KOPT-K1 (cell line): ENCODE results near the gene PGC.
A peak's percentile ranks its signal among the peaks of the same experiment; 100 is the strongest.

Source experiments
- H3K27ac ChIP-seq: fragments of 200-600 bp; sonication (generic); 2 replicates; pipeline ENCODE4 v1.5.1; 2016; ENCODE audit warnings: antibody characterized with exemption, mild to moderate bottlenecking, low read depth, low read length; ENCODE audit not compliant: poor library complexity, severe bottlenecking
- H3K36me3 ChIP-seq: fragments of 200-600 bp; sonication (generic); 2 replicates; pipeline ENCODE4 v1.5.1; 2017; ENCODE audit warnings: antibody characterized with exemption, mild to moderate bottlenecking, low read length, moderate library complexity; ENCODE audit not compliant: insufficient read depth
- H3K9me3 ChIP-seq: fragments of 200-600 bp; sonication (generic); 2 replicates; pipeline ENCODE4 v1.5.1; 2017; ENCODE audit warnings: antibody characterized with exemption, low read length, mild to moderate bottlenecking; ENCODE audit not compliant: insufficient read depth, poor library complexity, severe bottlenecking

The PGC gene

DNA sequence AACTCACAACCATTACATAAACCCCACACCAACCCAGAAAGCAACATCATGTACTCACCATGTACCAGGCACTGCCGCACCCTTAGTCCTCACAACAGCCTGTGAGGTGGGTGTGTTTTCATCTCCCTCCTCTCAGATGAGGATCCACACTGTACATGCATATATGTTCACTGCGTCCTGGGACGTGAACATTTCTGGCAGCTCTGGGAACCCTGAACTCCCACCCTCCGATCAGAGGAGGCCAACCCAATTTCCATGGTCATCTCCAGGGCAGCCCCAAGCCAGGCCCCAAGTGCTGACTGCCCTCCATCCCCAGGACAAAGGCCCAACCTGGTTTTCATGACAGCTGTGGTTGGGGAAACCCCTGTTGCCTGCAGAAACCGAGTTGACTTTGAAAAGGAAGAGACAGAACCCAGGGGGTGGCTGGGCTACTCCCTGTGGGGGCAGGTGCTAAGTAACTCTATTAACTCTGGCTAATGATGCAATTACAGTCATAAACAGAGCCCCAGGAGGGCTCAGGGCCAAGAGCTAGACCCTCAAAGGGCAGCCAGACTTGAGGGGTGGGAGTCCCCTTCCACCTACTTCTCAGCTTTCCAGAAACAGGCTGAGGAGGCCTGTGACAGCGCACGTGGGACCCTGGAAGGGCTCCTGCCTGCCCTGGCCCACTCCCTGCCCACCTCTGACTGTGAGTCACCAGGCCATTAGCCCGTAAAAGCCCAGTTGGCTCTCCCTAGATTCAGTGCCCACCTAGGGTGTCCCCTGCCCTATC is 14.4 kb downstream of the PGC start:
- peak overlapping the region; percentile 49 for H3K27ac ChIP-seq

GRCh38 chr6:41732149-41732548 is 15.0 kb downstream of the PGC start:
- H3K9me3 ChIP-seq: no peaks in the 10 kb centered on the region
- no peaks in the 10 kb centered on the region for H3K36me3 ChIP-seq
- H3K27ac ChIP-seq: no peak overlapping the region

More for the DNA sequence above, 14.4 kb downstream of the PGC start:
- no peaks in the 10 kb centered on the region for H3K36me3 ChIP-seq
- no peaks in the 10 kb centered on the region for H3K9me3 ChIP-seq

DNA sequence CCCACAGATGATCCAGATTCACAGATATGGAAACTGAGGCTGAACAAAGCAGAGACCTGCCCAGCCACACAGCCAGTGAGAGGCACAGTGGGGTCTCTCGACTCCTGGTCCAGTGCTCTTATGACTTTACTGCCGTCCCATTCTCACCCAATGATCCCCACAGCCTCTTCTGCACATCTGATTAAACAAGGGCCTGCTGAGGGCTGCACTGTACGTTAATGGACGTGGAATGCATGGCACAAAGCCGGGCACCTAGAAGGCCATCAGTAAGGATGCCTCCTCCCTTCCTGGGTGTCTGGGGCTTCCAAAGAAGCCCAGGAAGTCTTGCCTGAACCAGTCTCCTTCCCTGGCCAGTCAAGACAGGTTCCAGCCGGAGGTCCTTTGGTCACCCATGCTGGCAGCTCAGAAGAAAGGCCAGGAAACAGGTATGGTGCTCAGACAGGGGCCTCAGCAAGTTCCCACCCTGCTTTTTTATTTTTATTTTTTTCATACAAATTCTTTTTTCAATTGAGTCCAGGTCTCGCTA is 15.6 kb downstream of the PGC start:
- H3K9me3 ChIP-seq: no peaks in the 10 kb centered on the region
- no peak overlapping the region for H3K27ac ChIP-seq
- H3K36me3 ChIP-seq: no peaks in the 10 kb centered on the region

GRCh38 chr6:41730531-41731436 is 16.4 kb downstream of the PGC start:
- Histone ChIP-seq H3K9me3 (no peaks in the 10 kb centered on the region), H3K27ac (no peak overlapping the region), H3K36me3 (no peaks in the 10 kb centered on the region)

- Histone ChIP-seq H3K27ac (no peak overlapping the region), H3K36me3 (no peaks in the 10 kb centered on the region)
Observed at GRCh38 chr6:41729624-41730023, 17.6 kb downstream of the PGC start.

GRCh38 chr6:41728954-41729353 is 18.2 kb downstream of the PGC start:
- no peaks in the 10 kb centered on the region for H3K36me3 ChIP-seq
- no peaks in the 10 kb centered on the region for H3K9me3 ChIP-seq
- no peak overlapping the region for H3K27ac ChIP-seq

More at GRCh38 chr6:41729624-41730023, 17.6 kb downstream of the PGC start:
- no peaks in the 10 kb centered on the region for H3K9me3 ChIP-seq

DNA sequence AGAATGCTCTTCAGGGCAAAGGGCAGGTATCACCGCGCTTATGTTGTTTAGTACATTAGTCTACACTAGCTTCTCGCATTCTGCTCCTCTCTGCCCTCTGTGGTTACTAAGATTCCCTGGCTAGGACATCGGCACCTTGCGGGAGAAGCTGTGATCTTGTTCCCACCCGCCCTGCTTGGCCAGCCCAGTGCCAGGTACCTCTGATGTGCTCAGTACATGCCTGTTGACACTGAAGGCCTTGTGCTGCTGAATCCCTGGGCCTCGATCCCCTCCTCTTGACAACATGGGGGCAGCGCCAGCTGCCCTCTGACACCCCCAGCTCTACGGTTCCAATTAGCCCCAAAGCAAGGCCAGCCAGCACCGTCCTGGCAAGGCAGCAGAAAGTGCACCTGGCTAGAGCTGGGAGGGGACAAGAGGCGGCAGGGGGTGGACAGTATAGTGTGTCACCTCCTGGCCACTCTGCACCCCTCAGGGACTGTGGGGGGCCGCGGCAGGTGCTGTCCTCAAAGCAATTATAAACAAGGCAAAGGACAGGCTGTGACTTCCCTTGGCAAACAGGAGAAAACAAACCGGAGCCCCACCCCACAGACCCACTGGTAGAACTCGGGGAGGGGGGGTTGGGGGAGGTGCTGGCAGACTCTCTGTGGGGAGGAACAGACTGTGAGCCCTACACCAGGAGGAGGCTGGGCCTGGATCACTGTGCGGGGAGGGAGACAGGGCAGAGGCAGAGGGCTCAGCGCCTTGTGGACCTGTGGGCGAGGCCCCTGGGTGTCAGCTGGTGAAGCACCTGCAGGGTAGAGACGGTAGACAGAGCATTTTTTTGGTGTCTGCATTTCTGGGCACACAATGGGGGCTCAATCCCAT is 18.9 kb downstream of the PGC start:
- Histone ChIP-seq H3K27ac (peak overlapping the region; percentile 6), H3K36me3 (no peaks in the 10 kb centered on the region), H3K9me3 (no peaks in the 10 kb centered on the region)

DNA sequence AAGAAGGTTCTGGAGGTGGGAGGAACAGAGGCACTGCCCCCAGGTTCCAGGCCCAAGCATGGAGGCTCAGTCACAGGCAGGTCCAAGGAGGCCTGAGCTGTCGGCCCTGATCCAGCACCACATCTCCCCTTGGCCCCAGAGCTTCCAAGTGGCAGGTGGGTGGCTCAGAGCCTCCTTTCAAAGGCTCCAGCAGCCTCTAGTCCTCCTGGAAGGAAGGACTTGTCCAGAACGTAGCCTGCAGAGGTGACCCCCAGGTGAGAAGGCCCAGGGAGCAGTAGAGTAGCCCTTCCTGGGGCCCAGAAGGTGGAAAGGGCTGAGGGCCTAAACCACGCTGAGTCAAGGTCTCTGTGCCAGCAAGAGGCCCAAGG is 19.5 kb downstream of the PGC start:
- H3K27ac ChIP-seq: no peak overlapping the region
- H3K9me3 ChIP-seq: no peaks in the 10 kb centered on the region
- H3K36me3 ChIP-seq: no peaks in the 10 kb centered on the region

- Histone ChIP-seq H3K9me3 (no peaks in the 10 kb centered on the region), H3K27ac (no peak overlapping the region), H3K36me3 (no peaks in the 10 kb centered on the region)
Observed at GRCh38 chr6:41726876-41727275, 20.3 kb downstream of the PGC start.

DNA sequence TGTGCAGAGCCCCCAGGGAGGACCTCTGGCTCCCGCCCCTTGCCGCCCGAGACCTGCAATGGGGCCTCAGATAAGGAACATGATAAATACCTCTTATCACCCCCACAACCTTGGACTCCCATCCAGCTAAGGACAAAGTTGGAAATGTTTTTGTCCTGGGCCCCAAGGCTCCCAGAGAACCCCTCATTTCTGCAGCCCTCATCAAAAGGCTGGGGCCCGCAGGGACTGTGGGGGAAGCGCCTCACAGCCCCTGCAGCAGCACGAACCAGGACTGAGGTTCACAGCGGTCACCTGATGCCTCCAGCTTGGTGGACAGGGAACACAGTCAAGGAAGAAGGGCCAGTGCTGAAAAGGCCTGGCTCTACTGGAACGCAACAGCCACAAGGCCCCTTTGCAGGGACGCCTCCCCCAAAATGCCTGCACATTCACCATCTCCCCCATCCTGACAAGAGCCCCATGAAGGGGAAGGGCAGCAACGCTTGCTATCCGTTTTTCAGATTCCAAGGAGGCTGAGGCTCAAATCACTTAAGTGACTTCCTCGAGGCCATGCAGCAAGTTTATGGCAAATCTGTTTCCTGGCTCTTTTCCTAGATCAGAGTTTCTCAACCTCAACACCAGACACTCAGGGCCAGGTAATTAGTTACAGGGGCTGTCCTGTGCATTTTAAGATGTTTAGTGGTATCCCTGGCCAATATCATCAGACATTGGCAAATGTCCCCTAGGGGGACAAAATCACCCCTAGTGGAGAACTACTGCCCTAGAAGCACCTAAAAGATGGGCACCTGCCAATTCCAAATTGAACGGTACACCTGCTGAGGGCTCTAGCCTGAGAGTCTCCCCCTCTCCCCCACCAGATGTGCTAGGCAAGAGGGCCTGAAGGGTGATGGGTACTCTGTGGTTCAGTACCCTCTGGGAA is 22.4 kb downstream of the PGC start:
- Histone ChIP-seq H3K9me3 (no peaks in the 10 kb centered on the region), H3K36me3 (no peaks in the 10 kb centered on the region), H3K27ac (no peak overlapping the region)

DNA sequence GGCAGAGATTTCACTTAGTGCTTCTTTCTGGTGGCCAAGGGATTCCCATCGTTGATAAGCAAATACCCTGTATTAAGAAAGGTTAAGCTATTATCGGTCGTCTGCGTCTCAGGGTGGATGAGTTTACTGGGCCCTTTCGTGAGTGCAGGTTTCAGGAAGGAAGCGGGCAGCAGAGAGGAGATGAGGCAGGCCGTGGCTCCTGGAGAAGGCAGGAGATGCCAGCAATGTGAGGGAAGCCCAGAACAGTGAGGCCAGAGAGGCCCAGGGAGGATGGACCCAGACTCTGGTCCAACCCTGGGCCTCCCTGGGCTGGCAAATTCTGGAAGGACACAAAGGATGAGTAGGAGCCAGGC is 23.0 kb downstream of the PGC start:
- Histone ChIP-seq H3K27ac (no peak overlapping the region), H3K9me3 (no peaks in the 10 kb centered on the region), H3K36me3 (no peaks in the 10 kb centered on the region)

DNA sequence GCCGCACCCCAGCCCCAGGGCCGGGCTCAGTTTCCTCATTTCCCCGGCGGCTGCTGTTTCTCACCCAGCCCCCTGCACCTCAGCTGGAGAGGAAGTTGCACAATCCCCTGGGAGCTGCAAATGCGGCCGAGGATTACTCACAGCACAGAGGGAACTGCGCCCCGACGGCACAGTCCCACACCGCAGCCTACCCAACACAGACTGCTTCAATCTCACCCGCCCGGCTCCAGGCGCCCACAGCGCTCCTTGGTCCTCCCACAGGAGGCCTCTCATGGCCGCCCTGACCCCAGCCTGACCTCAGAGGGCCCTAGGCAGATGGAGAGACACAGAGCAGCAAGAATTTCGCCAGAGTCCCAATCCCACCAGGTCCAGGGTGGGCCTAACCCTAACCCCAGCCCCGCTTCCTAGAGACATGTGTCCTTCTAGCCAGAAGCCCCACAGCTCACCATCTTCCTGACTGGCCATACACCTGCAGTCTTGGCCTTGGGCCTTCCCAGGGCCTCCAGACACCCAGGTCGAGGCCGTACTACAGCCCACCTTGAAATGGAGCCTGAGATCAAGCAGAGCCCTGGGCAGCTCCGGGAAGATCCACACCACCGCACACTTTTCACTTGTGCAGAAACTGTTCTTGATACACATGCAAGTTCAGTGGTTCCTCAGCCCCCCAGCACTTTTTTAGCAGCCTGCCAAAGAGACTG is 23.5 kb downstream of the PGC start:
- Histone ChIP-seq H3K9me3 (no peaks in the 10 kb centered on the region), H3K36me3 (no peaks in the 10 kb centered on the region), H3K27ac (no peak overlapping the region)

- no peaks in the 10 kb centered on the region for H3K9me3 ChIP-seq
- H3K27ac ChIP-seq: no peak overlapping the region
- no peaks in the 10 kb centered on the region for H3K36me3 ChIP-seq
Observed at GRCh38 chr6:41722969-41723529, 24.1 kb downstream of the PGC start.
